Stimulated activated CD4-positive, alpha-beta T cell treated with anti-CD3 and anti-CD28 coated beads, Interleukin-1b, Interleukin-23, amount 100 ng/mL, for 4 hours (primary cell): ENCODE results near the gene CIDEA.

Source experiments
- DNase-seq, 2 donors: peaks; one replicate each; pipeline ENCODE4 v3.0.0-alpha.2; 2020; ENCODE audit warnings: low read depth in 2 of 2

CIDEA gene

GRCh38 chr18:12271376-12272235 is 17.4 kb downstream of the CIDEA start:
- DNase-seq, result peak; percentile 2 to 55

GRCh38 chr18:12274793-12275192 is 20.6 kb downstream of the CIDEA start:
- DNase-seq, result no peak

GRCh38 chr18:12276736-12277554 is 22.8 kb downstream of the CIDEA start:
- DNase-seq, result no peak

GRCh38 chr18:12278215-12278671 is 24.1 kb downstream of the CIDEA start:
- no peak for DNase-seq

GRCh38 chr18:12278741-12279682 is 24.9 kb downstream of the CIDEA start:
- DNase-seq, result no peak

- no peak for DNase-seq
Observed at GRCh38 chr18:12279781-12280531, 25.8 kb downstream of the CIDEA start.

- no peak for DNase-seq
Observed at GRCh38 chr18:12281861-12282260, 27.7 kb downstream of the CIDEA start.

- DNase-seq, result no peak
Observed at GRCh38 chr18:12282442-12283039, 28.4 kb downstream of the CIDEA start.

GRCh38 chr18:12283256-12283655 is 29.1 kb downstream of the CIDEA start:
- DNase-seq, result no peak

- DNase-seq, result no peak
Observed at GRCh38 chr18:12283666-12284065, 29.5 kb downstream of the CIDEA start.

- no peak for DNase-seq
Observed at GRCh38 chr18:12287131-12287681, 33.0 kb downstream of the CIDEA start.

GRCh38 chr18:12287684-12288402 is 33.7 kb downstream of the CIDEA start:
- no peak for DNase-seq

- DNase-seq, result no peak
Observed at GRCh38 chr18:12288403-12288755, 34.2 kb downstream of the CIDEA start.

- DNase-seq, result no peak
Observed at GRCh38 chr18:12290086-12290485, 35.9 kb downstream of the CIDEA start.

GRCh38 chr18:12291161-12291560 is 37.0 kb downstream of the CIDEA start:
- no peak for DNase-seq

GRCh38 chr18:12291690-12292089 is 37.5 kb downstream of the CIDEA start:
- no peak for DNase-seq

- no peak for DNase-seq
Observed at GRCh38 chr18:12293831-12294230, 39.7 kb downstream of the CIDEA start.

GRCh38 chr18:12295389-12296086 is 41.4 kb downstream of the CIDEA start:
- no peak for DNase-seq

- DNase-seq, result no peak
Observed at GRCh38 chr18:12296087-12296403, 41.9 kb downstream of the CIDEA start.
